WTC11 (cell line): ENCODE data around the gene OR4N5. TPM values are rescaled to one million over a fixed set of nuclear protein-coding genes. Genes with fewer than 3 reads are reported as not detected.

Experiments used
- ATAC-seq: fragments of 200-7000 bp; cut with Tn5 transposase; 2 replicates; pipeline ENCODE4 v1.10.0; 2021; ENCODE audit warnings: mild to moderate bottlenecking, moderate library complexity
- CTCF ChIA-PET: fragments of 300-600 bp; sonication (Branson Sonifier 250); formaldehyde crosslinking; loops from one replicate; lab custom pipeline; 2021; ENCODE audit warnings: antibody characterized with exemption; lab: Charles Lee
- POLR2A ChIA-PET: fragments of 350-600 bp; sonication (Branson Sonifier 250); formaldehyde crosslinking; loops from one replicate; lab custom pipeline; 2021; ENCODE audit warnings: antibody characterized with exemption; lab: Charles Lee
- DNase-seq: peaks from one replicate; pipeline ENCODE4 v3.0.0; 2021; ENCODE audit warnings: low spot score
- H3K27ac Mint-ChIP-seq: 2 replicates; pipeline ENCODE4 v1.8.0; 2021; ENCODE audit warnings: mixed read lengths
- H3K27me3 Mint-ChIP-seq: 2 replicates; pipeline ENCODE4 v1.8.0; 2021; ENCODE audit warnings: low read depth, mild to moderate bottlenecking, moderate library complexity, mixed read lengths
- H3K36me3 Mint-ChIP-seq: 2 replicates; pipeline ENCODE4 v1.8.0; 2021; ENCODE audit warnings: mixed read lengths
- H3K4me1 Mint-ChIP-seq: 2 replicates; pipeline ENCODE4 v1.8.0; 2022; ENCODE audit warnings: mixed read lengths
- H3K4me3 Mint-ChIP-seq: 2 replicates; pipeline ENCODE4 v1.8.0; 2021; ENCODE audit warnings: mild to moderate bottlenecking, moderate library complexity, mixed read lengths
- H3K9me3 Mint-ChIP-seq: 2 replicates; pipeline ENCODE4 v1.8.0; 2021; ENCODE audit warnings: mixed read lengths
- CBFB ChIP-seq: sonication (generic); formaldehyde crosslinking; IDR thresholded peaks from 2 replicates; pipeline ENCODE4 v1.8.1; 2022; ENCODE audit warnings: mild to moderate bottlenecking, low read depth, missing genetic modification reagents
- ELF4 ChIP-seq: sonication (generic); formaldehyde crosslinking; IDR thresholded peaks from 2 replicates; pipeline ENCODE4 v1.8.1; 2022; ENCODE audit warnings: low read depth, mild to moderate bottlenecking, moderate library complexity, missing genetic modification reagents
- ESRRA ChIP-seq: sonication (generic); formaldehyde crosslinking; IDR thresholded peaks from 2 replicates; pipeline ENCODE4 v1.8.1; 2022; ENCODE audit warnings: mild to moderate bottlenecking, missing genetic modification reagents, borderline replicate concordance
- FOXJ3 ChIP-seq: sonication (generic); formaldehyde crosslinking; IDR thresholded peaks from 2 replicates; pipeline ENCODE4 v1.9.0; 2021; ENCODE audit warnings: missing genetic modification reagents, mild to moderate bottlenecking, borderline replicate concordance
- FOXP1 ChIP-seq: sonication (generic); formaldehyde crosslinking; IDR thresholded peaks from 2 replicates; pipeline ENCODE4 v1.8.0; 2022; ENCODE audit warnings: missing genetic modification reagents, mild to moderate bottlenecking, moderate library complexity, borderline replicate concordance
- IRF1 ChIP-seq: sonication (generic); formaldehyde crosslinking; IDR thresholded peaks from 2 replicates; pipeline ENCODE4 v1.8.0; 2023; ENCODE audit warnings: missing genetic modification reagents
- JUN ChIP-seq: sonication (generic); formaldehyde crosslinking; IDR thresholded peaks from 2 replicates; pipeline ENCODE4 v1.8.0; 2023; ENCODE audit warnings: mild to moderate bottlenecking, missing genetic modification reagents
- MAX ChIP-seq: sonication (generic); formaldehyde crosslinking; IDR thresholded peaks from 2 replicates; pipeline ENCODE4 v1.8.0; 2022; ENCODE audit warnings: mild to moderate bottlenecking, missing genetic modification reagents
- NFE2L1 ChIP-seq: sonication (generic); formaldehyde crosslinking; IDR thresholded peaks from 2 replicates; pipeline ENCODE4 v1.8.1; 2023; ENCODE audit warnings: missing genetic modification reagents
- RELA ChIP-seq: sonication (generic); formaldehyde crosslinking; IDR thresholded peaks from 2 replicates; pipeline ENCODE4 v1.8.1; 2022; ENCODE audit warnings: missing genetic modification reagents, mild to moderate bottlenecking, borderline replicate concordance
- RORB ChIP-seq: fragments of 250-450 bp; sonication (Bioruptor Pico); IDR thresholded peaks from 2 replicates; pipeline ENCODE4 v1.9.0; 2021; ENCODE audit warnings: mild to moderate bottlenecking
- SMAD3 ChIP-seq: sonication (generic); formaldehyde crosslinking; IDR thresholded peaks from 2 replicates; pipeline ENCODE4 v1.8.0; 2022; ENCODE audit warnings: missing genetic modification reagents, mild to moderate bottlenecking, borderline replicate concordance
- SMAD4 ChIP-seq: sonication (generic); formaldehyde crosslinking; IDR thresholded peaks from 2 replicates; pipeline ENCODE4 v1.8.0; 2022; ENCODE audit warnings: mild to moderate bottlenecking, missing genetic modification reagents
- TCF7 ChIP-seq: sonication (generic); formaldehyde crosslinking; IDR thresholded peaks from 2 replicates; pipeline ENCODE4 v1.8.0; 2022; ENCODE audit warnings: mild to moderate bottlenecking, low read depth, missing genetic modification reagents, moderate library complexity
- TEAD1 ChIP-seq: sonication (generic); formaldehyde crosslinking; IDR thresholded peaks from 2 replicates; pipeline ENCODE4 v1.8.0; 2022; ENCODE audit warnings: mild to moderate bottlenecking, missing genetic modification reagents
- USF1 ChIP-seq: sonication (generic); formaldehyde crosslinking; IDR thresholded peaks from 2 replicates; pipeline ENCODE4 v1.8.0; 2022; ENCODE audit warnings: mild to moderate bottlenecking, missing genetic modification reagents
- USF2 ChIP-seq: sonication (generic); formaldehyde crosslinking; IDR thresholded peaks from 2 replicates; pipeline ENCODE4 v1.8.1; 2023; ENCODE audit warnings: mild to moderate bottlenecking, missing genetic modification reagents, moderate library complexity
- ZBTB21 ChIP-seq: sonication (generic); formaldehyde crosslinking; IDR thresholded peaks from 2 replicates; pipeline ENCODE4 v1.8.1; 2023; ENCODE audit warnings: mild to moderate bottlenecking, missing genetic modification reagents, borderline replicate concordance
- ZNF263 ChIP-seq: sonication (generic); formaldehyde crosslinking; IDR thresholded peaks from 2 replicates; pipeline ENCODE4 v1.8.1; 2022; ENCODE audit warnings: low read depth, mild to moderate bottlenecking, moderate library complexity, missing genetic modification reagents
- ZNF416 ChIP-seq: fragments of 250-450 bp; sonication (Bioruptor Pico); IDR thresholded peaks from 2 replicates; pipeline ENCODE4 v1.9.0; 2021; ENCODE audit warnings: mild to moderate bottlenecking, inconsistent platforms
- ZNF425 ChIP-seq: fragments of 250-450 bp; sonication (Bioruptor Pico); conservative IDR thresholded peaks from 2 replicates; pipeline ENCODE4 v1.9.0; 2021; ENCODE audit warnings: mild to moderate bottlenecking
- total RNA-seq: library from RNA; stranded (reverse); gene quantifications from 3 replicates; pipeline ENCODE4 v1.2.3, GENCODE V29; 2021
- TF ChIP-seq, protein P1 (sequence below): sonication (generic); formaldehyde crosslinking; IDR thresholded peaks from 2 replicates; pipeline ENCODE4 v1.8.1; 2022; ENCODE audit warnings: missing genetic modification reagents, borderline replicate concordance

OR4N5 gene
- total RNA-seq, 1 experiment from 2014 or later, result not detected

- no peaks in the 10 kb centered on the region for H3K4me1 Mint-ChIP-seq
- peaks cover 3% of the 10 kb centered on the region; the same call in 1 of the 2 replicates for H3K27me3 Mint-ChIP-seq
- POLR2A ChIA-PET, result no interaction called here
- H3K36me3 Mint-ChIP-seq, result peaks cover 42% of the 10 kb centered on the region
- ATAC-seq (no peak), DNase-seq (no peak)
- H3K4me3 Mint-ChIP-seq, result no peak within 1 kb of the TSS
- no peak within 1 kb of the TSS for H3K27ac Mint-ChIP-seq
- CTCF ChIA-PET, result no interaction called here
- TF ChIP-seq CBFB (CRISPR knock-in tag), result no peak
- no peak for TF ChIP-seq MAX
- TF ChIP-seq NFE2L1 (CRISPR knock-in tag), result no peak
- TF ChIP-seq SMAD4 (CRISPR knock-in tag), result no peak
- no peak for TF ChIP-seq USF2 (CRISPR knock-in tag)
- TF ChIP-seq SMAD3, result no peak
- no peak for TF ChIP-seq TEAD1
- no peak for TF ChIP-seq RORB
- TF ChIP-seq ESRRA (CRISPR knock-in tag), result no peak
- no peak for TF ChIP-seq FOXP1 (CRISPR knock-in tag)
- TF ChIP-seq IRF1 (CRISPR knock-in tag), result no peak
- no peak for TF ChIP-seq ZNF425
- TF ChIP-seq USF1 (CRISPR knock-in tag), result no peak
- TF ChIP-seq JUN (CRISPR knock-in tag), result no peak
- no peak for TF ChIP-seq ZBTB21
- TF ChIP-seq ZNF416, result no peak
- TF ChIP-seq FOXJ3 (CRISPR knock-in tag), result no peak
- TF ChIP-seq, protein P1, sequence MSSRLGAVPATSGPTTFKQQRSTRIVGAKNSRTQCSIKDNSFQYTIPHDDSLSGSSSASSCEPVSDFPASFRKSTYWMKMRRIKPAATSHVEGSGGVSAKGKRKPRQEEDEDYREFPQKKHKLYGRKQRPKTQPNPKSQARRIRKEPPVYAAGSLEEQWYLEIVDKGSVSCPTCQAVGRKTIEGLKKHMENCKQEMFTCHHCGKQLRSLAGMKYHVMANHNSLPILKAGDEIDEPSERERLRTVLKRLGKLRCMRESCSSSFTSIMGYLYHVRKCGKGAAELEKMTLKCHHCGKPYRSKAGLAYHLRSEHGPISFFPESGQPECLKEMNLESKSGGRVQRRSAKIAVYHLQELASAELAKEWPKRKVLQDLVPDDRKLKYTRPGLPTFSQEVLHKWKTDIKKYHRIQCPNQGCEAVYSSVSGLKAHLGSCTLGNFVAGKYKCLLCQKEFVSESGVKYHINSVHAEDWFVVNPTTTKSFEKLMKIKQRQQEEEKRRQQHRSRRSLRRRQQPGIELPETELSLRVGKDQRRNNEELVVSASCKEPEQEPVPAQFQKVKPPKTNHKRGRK (CRISPR knock-in tag), result no peak
- peaks cover 54% of the 10 kb centered on the region for H3K9me3 Mint-ChIP-seq
Measured at GRCh38 chr14:20110438-20110837, 28.2 kb upstream of the OR4N5 start, which contains the start of gene OR4K17. Gene OR4K17, plus strand, starts transcription at chr14:20110739. Its CDS starts 6,761 bp downstream, at chr14:20117500.

DNA sequence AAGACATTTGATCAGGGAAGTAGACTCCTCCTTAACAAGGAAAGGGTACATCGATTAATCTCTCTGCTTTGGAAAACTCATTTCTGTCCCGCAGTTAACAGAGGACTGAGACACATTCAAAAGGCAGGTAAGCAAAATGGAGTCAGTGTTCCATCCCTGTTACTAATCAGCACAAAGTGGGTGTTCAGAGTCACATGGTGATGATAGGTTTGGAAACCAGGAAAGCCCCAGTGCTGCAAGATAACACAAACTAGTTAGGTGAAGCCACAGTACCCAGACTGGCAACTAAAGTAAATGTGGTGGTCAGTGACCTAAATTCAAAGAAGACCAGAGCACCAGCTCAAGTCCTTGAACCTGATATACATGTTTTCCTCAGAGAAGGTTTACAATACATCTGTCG, 26.3 kb upstream of the OR4N5 start:
- ATAC-seq (no peak), DNase-seq (no peak)
- ChIA-PET CTCF (no interaction called here), POLR2A (no interaction called here)
- Mint-ChIP-seq H3K36me3 (peaks cover 41% of the 10 kb centered on the region), H3K4me1 (no peaks in the 10 kb centered on the region), H3K27ac (no peak overlapping the region), H3K27me3 (peaks cover 3% of the 10 kb centered on the region; the same call in 1 of the 2 replicates), H3K4me3 (no peak overlapping the region), H3K9me3 (peaks cover 58% of the 10 kb centered on the region)
- TF ChIP-seq RELA (CRISPR knock-in tag) (no peak), TCF7 (CRISPR knock-in tag) (no peak), ZNF263 (no peak), ELF4 (no peak)
